Mesothelial cell of epicardium (in vitro differentiated cells): ENCODE results near the gene MYO16. TPM values are rescaled to one million over a fixed set of nuclear protein-coding genes. Genes with fewer than 3 reads are reported as not detected.

ENCODE experiments used
- DNase-seq, 2 experiments: peaks; one replicate each; pipeline ENCODE4 v3.0.0; 2021; ENCODE audit warnings: low spot score in 2 of 2; ENCODE audit not compliant: unreplicated experiment in 2 of 2
- H3K27ac Mint-ChIP-seq: 2 replicates; pipeline ENCODE4 v1.8.0; 2021; ENCODE audit warnings: mixed read lengths
- H3K27me3 Mint-ChIP-seq: 2 replicates; pipeline ENCODE4 v1.8.0; 2021; ENCODE audit warnings: low read depth, mixed read lengths
- H3K36me3 Mint-ChIP-seq: 2 replicates; pipeline ENCODE4 v1.8.0; 2021; ENCODE audit warnings: mixed read lengths
- H3K4me1 Mint-ChIP-seq: 2 replicates; pipeline ENCODE4 v1.8.0; 2021; ENCODE audit warnings: mixed read lengths
- H3K4me3 Mint-ChIP-seq: 2 replicates; pipeline ENCODE4 v1.8.0; 2021; ENCODE audit warnings: mild to moderate bottlenecking, moderate library complexity, mixed read lengths
- H3K9me3 Mint-ChIP-seq: 2 replicates; pipeline ENCODE4 v1.8.0; 2021; ENCODE audit warnings: mixed read lengths
- total RNA-seq: library from RNA; stranded (reverse); gene quantifications from 3 replicates; pipeline ENCODE4 v1.2.1, GENCODE V29; 2021
- TF ChIP-seq, protein P1 (sequence below): fragments of 200-600 bp; sonication (generic); IDR thresholded peaks from one replicate; pipeline ENCODE4 v1.5.0; 2021; ENCODE audit warnings: antibody characterized with exemption; ENCODE audit not compliant: unreplicated experiment

The MYO16 gene
- total RNA-seq, 1 donor from 2014 or later: 0.07 TPM

DNA sequence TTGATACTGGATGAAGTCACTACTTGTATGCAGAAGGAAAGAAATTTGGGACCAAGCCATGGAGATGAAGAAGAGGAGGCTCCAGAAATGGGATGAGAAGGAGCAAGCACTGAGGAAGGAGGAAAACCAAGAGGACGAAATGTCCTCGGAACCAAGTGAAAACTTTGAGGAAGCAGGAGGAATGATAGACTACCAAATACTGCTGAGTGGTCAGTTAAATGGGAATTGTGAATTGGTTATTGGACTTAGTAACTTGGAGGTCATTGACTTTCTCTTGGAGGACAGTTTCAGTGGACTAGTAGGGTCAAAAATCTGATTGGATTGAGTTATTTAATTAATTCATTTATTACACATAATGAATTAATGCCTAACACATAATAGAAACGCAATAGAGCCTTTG is 167.9 kb downstream of the MYO16 start:
- Mint-ChIP-seq H3K27ac (no peak overlapping the region), H3K4me1 (no peaks in the 10 kb centered on the region), H3K4me3 (no peak overlapping the region), H3K27me3 (no peaks in the 10 kb centered on the region), H3K36me3 (no peaks in the 10 kb centered on the region), H3K9me3 (no peaks in the 10 kb centered on the region)
- TF ChIP-seq, protein P1, sequence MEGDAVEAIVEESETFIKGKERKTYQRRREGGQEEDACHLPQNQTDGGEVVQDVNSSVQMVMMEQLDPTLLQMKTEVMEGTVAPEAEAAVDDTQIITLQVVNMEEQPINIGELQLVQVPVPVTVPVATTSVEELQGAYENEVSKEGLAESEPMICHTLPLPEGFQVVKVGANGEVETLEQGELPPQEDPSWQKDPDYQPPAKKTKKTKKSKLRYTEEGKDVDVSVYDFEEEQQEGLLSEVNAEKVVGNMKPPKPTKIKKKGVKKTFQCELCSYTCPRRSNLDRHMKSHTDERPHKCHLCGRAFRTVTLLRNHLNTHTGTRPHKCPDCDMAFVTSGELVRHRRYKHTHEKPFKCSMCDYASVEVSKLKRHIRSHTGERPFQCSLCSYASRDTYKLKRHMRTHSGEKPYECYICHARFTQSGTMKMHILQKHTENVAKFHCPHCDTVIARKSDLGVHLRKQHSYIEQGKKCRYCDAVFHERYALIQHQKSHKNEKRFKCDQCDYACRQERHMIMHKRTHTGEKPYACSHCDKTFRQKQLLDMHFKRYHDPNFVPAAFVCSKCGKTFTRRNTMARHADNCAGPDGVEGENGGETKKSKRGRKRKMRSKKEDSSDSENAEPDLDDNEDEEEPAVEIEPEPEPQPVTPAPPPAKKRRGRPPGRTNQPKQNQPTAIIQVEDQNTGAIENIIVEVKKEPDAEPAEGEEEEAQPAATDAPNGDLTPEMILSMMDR: no peak
- no peak for DNase-seq

DNA sequence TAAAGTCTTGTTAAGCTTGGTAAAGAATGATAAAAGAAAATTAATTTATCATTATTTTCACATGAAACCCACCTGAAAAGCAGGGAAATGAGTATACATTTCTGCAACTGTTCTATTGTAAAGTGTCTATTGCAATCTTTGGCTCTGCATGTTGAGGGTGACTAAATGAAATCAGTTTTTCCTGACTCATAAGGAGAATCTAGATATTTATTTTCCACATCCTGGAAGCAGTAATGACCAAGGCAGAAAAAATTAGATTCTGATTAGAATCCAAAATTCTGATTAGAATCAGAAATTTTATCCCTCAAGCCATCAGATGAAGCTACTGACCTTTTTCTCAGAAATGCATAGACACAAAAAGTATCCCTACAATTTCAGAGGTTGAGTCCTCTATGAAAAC is 178.4 kb downstream of the MYO16 start:
- Mint-ChIP-seq H3K27ac (no peak overlapping the region), H3K36me3 (no peaks in the 10 kb centered on the region), H3K27me3 (no peaks in the 10 kb centered on the region), H3K9me3 (no peaks in the 10 kb centered on the region), H3K4me1 (peaks cover 2% of the 10 kb centered on the region), H3K4me3 (no peak overlapping the region)
- DNase-seq: no peak
- TF ChIP-seq, protein P1: no peak

- Mint-ChIP-seq H3K4me3 (no peak overlapping the region), H3K4me1 (peaks cover 15% of the 10 kb centered on the region), H3K27me3 (no peaks in the 10 kb centered on the region), H3K27ac (no peak overlapping the region), H3K9me3 (peaks cover 2% of the 10 kb centered on the region), H3K36me3 (no peaks in the 10 kb centered on the region)
- DNase-seq: no peak
- TF ChIP-seq, protein P1: no peak
These were observed 182.8 kb downstream of the MYO16 start for GRCh38 chr13:108812165-108812564.

DNA sequence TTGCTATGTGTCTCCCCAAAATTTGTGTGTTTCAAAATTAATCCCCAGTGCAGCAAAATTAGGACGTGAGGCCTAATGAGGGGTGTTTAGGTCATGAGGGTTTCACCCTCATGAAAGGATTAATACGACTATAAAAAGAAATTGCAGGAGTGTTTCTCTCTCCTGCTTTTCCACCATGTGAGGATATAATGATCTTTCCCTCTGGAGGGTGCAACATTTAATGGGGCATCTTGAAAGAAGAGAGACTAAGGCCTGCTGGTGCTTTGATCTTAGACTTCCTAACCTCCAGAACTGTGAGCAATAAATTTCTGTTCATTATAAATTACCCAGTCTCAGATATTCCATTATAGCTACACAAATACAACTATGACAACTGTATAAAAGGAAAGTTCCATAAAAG is 183.2 kb downstream of the MYO16 start:
- Mint-ChIP-seq H3K27ac (peak overlapping the region; percentile 11), H3K27me3 (no peaks in the 10 kb centered on the region), H3K4me3 (no peak overlapping the region), H3K4me1 (peaks cover 15% of the 10 kb centered on the region), H3K9me3 (peaks cover 2% of the 10 kb centered on the region), H3K36me3 (no peaks in the 10 kb centered on the region)
- no peak for DNase-seq
- TF ChIP-seq, protein P1: no peak

DNA sequence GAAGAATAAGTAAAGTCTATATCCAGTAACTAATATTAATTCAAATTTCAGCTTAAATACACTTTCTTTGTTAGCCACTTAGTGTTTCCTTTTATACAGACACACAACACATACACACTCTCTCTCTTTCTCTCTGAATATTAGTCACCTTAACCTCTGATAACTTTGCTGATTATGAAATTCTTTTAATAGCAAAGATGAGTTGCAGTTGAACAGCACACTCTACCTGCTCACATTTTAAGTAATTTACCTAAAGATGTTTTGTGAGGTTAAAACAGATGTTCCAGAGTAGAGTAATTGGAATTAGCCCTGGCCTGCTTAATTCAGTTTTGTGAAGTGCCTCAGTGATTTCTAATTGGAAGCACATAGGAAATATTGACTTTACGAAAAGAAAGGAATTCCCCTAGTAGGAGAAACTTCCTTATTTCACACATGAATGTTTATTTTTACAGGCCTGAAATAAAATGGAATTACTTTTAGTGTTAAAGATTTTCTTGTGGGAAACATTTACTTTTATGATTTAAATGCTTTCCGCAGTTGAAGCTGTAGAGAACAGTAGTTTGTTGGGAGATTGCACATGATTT is 184.3 kb downstream of the MYO16 start:
- Mint-ChIP-seq H3K36me3 (no peaks in the 10 kb centered on the region), H3K27me3 (no peaks in the 10 kb centered on the region), H3K9me3 (peaks cover 2% of the 10 kb centered on the region), H3K27ac (no peak overlapping the region), H3K4me1 (peaks cover 15% of the 10 kb centered on the region), H3K4me3 (no peak overlapping the region)
- DNase-seq: no peak
- TF ChIP-seq, protein P1: no peak

DNA sequence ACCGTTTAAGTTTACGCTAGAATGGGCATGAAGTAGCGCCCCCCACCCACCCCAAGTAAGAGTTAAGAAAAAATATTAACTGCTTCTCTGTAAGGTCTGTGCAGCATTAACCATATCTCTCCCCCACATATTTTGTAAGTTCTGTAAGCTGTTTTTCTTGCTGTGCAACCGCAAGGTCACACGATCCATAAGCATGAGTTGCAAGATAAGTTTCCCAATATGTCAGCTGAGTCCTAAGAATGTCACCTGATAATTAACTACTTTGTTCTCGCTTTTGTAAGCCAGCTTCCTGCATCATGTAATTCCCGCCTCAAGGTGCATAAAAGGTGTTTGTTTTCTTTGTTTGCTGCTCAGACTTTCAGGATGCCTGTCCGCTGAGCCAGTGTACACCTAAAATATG is 187.0 kb downstream of the MYO16 start:
- DNase-seq: no peak

More for the DNA sequence above, 187.0 kb downstream of the MYO16 start:
- TF ChIP-seq, protein P1: no peak
- Mint-ChIP-seq H3K27me3 (no peaks in the 10 kb centered on the region), H3K36me3 (no peaks in the 10 kb centered on the region), H3K4me3 (no peak overlapping the region), H3K9me3 (peaks cover 2% of the 10 kb centered on the region), H3K27ac (no peak overlapping the region), H3K4me1 (peaks cover 15% of the 10 kb centered on the region)
